ENCODE measurements around the gene BCAR1. TPM values are rescaled to one million over a fixed set of nuclear protein-coding genes. Genes with fewer than 3 reads are reported as not detected.
"Not testable (repeated sequence)": the region's sequence is repeated elsewhere in the genome, so short reads cannot be mapped to it uniquely, and the experiment has no call there.

BCAR1 gene
- total RNA-seq, 1 donor: 0.10 TPM

DNA sequence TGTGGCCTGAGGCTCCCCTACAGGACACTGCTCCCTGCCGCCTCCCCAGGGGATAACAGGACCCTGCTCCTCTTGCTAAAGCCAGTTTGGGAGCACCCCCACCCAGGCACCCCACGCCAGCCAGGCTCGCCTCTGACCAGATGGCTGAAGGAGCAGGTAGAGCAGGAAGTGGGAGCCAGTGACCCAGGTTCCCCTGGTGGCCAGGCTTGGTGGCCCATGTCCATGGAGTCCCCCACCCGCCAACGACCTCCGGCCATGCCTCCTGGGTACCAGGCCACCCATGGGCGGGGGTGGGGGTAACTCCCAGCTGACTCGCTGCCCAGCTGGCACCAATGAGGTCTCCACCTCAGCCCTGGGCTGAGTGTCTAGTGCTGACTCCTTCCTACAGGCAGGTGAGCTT is 10.0 kb downstream of the BCAR1 start:
- H3K4me3 ChIP-seq (ENCODE audit: low read length): no peak overlapping the region
- H3K4me1 ChIP-seq (ENCODE audit: insufficient read depth, low read length): no peaks in the 10 kb centered on the region
- no peaks in the 10 kb centered on the region for H3K27me3 ChIP-seq (ENCODE audit: insufficient read depth, low read length)
- H3K9me3 ChIP-seq (ENCODE audit: low read depth, low read length): no peaks in the 10 kb centered on the region

- not testable (repeated sequence) for H3K4me3 ChIP-seq (ENCODE audit: low read length); H3K27me3 ChIP-seq (ENCODE audit: insufficient read depth, low read length); H3K4me1 ChIP-seq (ENCODE audit: insufficient read depth, low read length); H3K9me3 ChIP-seq (ENCODE audit: low read depth, low read length)
Measured at GRCh38 chr16:75240633-75241032, 10.8 kb downstream of the BCAR1 start.

DNA sequence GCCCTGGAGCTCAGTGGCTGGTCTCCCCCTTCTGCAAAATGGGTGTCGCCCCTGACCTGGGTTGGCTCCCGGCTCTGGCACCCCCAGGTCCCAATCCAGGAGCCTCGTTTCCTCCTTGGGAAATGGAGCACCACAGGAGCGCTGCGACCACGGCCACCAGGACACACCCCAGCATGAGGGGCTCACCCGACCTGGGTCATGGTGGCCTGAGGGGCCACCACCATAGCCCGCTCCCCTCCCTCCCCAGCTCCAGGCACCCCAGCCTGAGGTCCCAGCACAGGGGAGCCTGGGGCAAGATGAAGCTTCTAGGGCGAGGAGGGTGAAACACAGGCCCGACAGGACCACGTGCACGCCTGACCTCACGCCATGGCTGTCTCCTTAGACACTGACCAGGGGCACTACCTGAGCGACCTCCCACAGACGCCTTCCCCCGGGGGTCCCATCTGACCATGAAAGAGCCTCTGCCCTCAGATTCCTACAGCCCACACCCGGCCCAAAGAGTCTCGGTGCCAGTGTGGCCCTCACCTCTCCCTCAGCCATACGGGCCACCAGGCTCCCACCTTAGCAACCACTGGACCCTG is 11.8 kb downstream of the BCAR1 start:
- Histone ChIP-seq H3K4me3 (ENCODE audit: low read length) (no peak overlapping the region), H3K27me3 (ENCODE audit: insufficient read depth, low read length) (no peaks in the 10 kb centered on the region), H3K9me3 (ENCODE audit: low read depth, low read length) (no peaks in the 10 kb centered on the region), H3K4me1 (ENCODE audit: insufficient read depth, low read length) (no peaks in the 10 kb centered on the region)

DNA sequence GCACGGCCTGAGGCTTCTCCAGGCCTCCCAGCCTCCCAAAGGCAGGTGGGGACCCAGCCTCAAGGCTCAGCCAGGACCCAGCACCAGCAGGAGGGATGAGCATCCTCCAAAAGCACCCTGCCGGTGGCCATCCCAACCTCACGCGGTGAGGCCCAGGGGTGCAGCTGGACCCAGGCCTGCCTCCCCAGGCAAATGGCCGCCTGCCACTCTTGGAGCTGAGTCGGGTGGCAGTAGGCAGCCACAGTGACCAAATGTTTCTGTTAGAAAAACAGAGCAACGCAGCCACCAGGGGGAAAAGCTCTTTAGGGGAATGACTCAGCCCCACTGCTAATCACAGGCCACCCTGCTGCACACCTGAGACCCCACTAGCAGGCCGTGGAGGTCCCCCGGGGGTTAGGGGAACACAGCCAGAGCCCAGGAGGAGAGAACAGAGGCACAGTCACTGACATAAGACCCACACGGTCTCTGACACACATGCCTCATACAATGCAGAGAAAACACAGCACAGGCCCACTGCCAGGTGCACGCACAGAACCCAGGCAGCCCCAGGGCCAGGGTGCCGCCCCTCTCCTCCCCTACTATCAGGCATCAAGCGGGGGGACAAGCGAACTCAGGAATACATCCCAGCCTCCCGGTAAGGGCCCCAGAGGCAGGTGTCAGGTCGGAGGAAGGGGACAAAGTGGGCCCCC is 12.4 kb downstream of the BCAR1 start:
- Histone ChIP-seq H3K4me3 (ENCODE audit: low read length) (no peak overlapping the region), H3K9me3 (ENCODE audit: low read depth, low read length) (no peaks in the 10 kb centered on the region), H3K4me1 (ENCODE audit: insufficient read depth, low read length) (no peaks in the 10 kb centered on the region), H3K27me3 (ENCODE audit: insufficient read depth, low read length) (no peaks in the 10 kb centered on the region)

DNA sequence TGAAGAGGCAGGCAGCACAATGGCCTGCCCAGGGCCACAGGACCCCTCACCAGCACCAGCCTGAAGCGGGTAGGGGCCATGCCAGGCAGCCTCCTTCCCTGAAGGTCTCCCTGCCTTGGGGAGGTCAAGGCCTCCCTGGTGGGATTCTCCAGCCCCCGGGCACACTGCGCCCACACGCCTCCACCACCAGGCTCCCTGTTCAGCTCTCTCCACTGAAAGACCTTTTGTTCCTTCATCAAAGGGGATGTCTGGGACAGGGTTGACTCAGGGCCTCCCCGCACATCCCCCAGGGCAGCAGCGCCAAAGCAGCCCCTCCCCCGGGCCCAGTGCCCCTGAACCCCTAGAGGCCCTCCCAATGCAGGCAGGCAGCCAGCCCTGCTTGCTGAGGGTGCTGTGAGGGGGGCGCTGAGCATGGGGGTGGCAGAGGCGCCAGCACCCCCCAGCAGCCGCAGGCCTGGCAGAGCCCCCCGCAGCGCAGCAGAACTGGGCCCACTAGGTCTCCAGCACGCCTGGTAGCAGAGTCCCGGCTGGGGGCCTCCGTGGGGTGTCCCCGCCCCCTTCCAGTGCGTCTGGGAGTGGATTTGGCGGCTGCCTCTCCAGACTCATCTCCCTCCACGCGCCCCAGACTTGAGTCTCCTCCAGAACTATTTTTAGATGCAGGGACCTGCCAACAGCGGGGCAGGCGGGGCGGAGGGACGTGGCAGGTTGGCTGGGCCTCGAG is 13.1 kb downstream of the BCAR1 start:
- Histone ChIP-seq H3K27me3 (ENCODE audit: insufficient read depth, low read length) (no peaks in the 10 kb centered on the region), H3K4me1 (ENCODE audit: insufficient read depth, low read length) (no peaks in the 10 kb centered on the region), H3K4me3 (ENCODE audit: low read length) (no peak overlapping the region), H3K9me3 (ENCODE audit: low read depth, low read length) (no peaks in the 10 kb centered on the region)

- no peak overlapping the region for H3K4me3 ChIP-seq (ENCODE audit: low read length)
- no peaks in the 10 kb centered on the region for H3K9me3 ChIP-seq (ENCODE audit: low read depth, low read length)
- H3K4me1 ChIP-seq (ENCODE audit: insufficient read depth, low read length): no peaks in the 10 kb centered on the region
- no peaks in the 10 kb centered on the region for H3K27me3 ChIP-seq (ENCODE audit: insufficient read depth, low read length)
Measured at GRCh38 chr16:75237398-75238131, 13.9 kb downstream of the BCAR1 start.

- no peak overlapping the region for H3K4me3 ChIP-seq (ENCODE audit: low read length)
- H3K27me3 ChIP-seq (ENCODE audit: insufficient read depth, low read length): no peaks in the 10 kb centered on the region
- no peaks in the 10 kb centered on the region for H3K9me3 ChIP-seq (ENCODE audit: low read depth, low read length)
- no peaks in the 10 kb centered on the region for H3K4me1 ChIP-seq (ENCODE audit: insufficient read depth, low read length)
Measured at GRCh38 chr16:75236736-75237397, 14.6 kb downstream of the BCAR1 start.

- Histone ChIP-seq H3K9me3 (ENCODE audit: low read depth, low read length) (no peaks in the 10 kb centered on the region), H3K4me3 (ENCODE audit: low read length) (no peak overlapping the region), H3K4me1 (ENCODE audit: insufficient read depth, low read length) (no peaks in the 10 kb centered on the region), H3K27me3 (ENCODE audit: insufficient read depth, low read length) (no peaks in the 10 kb centered on the region)
Measured at GRCh38 chr16:75236232-75236631, 15.2 kb downstream of the BCAR1 start.

DNA sequence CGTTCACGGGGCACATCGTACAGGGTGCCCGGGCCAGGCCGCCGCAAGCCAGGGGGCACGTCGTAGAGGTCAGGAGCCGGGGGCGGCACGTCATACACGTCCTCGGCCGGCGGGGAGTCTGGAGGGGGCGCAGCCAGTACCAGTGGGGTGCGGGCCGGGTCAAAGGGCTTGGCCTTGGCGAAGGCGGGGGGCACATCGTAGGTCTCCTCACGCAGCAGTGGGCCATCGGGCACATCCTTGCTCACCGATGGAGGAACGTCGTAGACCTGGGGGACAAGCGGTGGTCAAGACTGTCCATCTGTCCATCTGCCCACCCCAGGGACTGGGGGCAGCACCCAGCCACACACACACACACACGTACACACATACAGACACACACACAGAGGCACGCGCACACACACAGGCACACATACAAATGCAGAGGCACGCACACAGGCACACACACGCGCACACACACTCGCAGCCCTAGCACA is 15.7 kb downstream of the BCAR1 start:
- Histone ChIP-seq H3K4me1 (ENCODE audit: insufficient read depth, low read length) (no peaks in the 10 kb centered on the region), H3K9me3 (ENCODE audit: low read depth, low read length) (no peaks in the 10 kb centered on the region), H3K27me3 (ENCODE audit: insufficient read depth, low read length) (no peaks in the 10 kb centered on the region), H3K4me3 (ENCODE audit: low read length) (no peak overlapping the region)

GRCh38 chr16:75234856-75235696 is 16.3 kb downstream of the BCAR1 start:
- Histone ChIP-seq H3K27me3 (ENCODE audit: insufficient read depth, low read length) (no peaks in the 10 kb centered on the region), H3K4me3 (ENCODE audit: low read length) (no peak overlapping the region), H3K4me1 (ENCODE audit: insufficient read depth, low read length) (no peaks in the 10 kb centered on the region), H3K9me3 (ENCODE audit: low read depth, low read length) (no peaks in the 10 kb centered on the region)

- no peaks in the 10 kb centered on the region for H3K9me3 ChIP-seq (ENCODE audit: low read depth, low read length)
- no peaks in the 10 kb centered on the region for H3K27me3 ChIP-seq (ENCODE audit: insufficient read depth, low read length)
- H3K4me3 ChIP-seq (ENCODE audit: low read length): no peak overlapping the region
- H3K4me1 ChIP-seq (ENCODE audit: insufficient read depth, low read length): no peaks in the 10 kb centered on the region
Measured at GRCh38 chr16:75233611-75233938, 17.8 kb downstream of the BCAR1 start.

GRCh38 chr16:75231570-75231969 is 19.9 kb downstream of the BCAR1 start:
- no peaks in the 10 kb centered on the region for H3K27me3 ChIP-seq (ENCODE audit: insufficient read depth, low read length)
- H3K4me3 ChIP-seq (ENCODE audit: low read length): no peak overlapping the region
- no peaks in the 10 kb centered on the region for H3K9me3 ChIP-seq (ENCODE audit: low read depth, low read length)
- no peaks in the 10 kb centered on the region for H3K4me1 ChIP-seq (ENCODE audit: insufficient read depth, low read length)

GRCh38 chr16:75230471-75231110 is 20.8 kb downstream of the BCAR1 start:
- Histone ChIP-seq H3K9me3 (ENCODE audit: low read depth, low read length) (no peaks in the 10 kb centered on the region), H3K4me1 (ENCODE audit: insufficient read depth, low read length) (no peaks in the 10 kb centered on the region), H3K4me3 (ENCODE audit: low read length) (no peak overlapping the region), H3K27me3 (ENCODE audit: insufficient read depth, low read length) (no peaks in the 10 kb centered on the region)

Measured in mononuclear cell (primary cell).